ENCODE data around the gene TNRC6A.

TNRC6A gene

GRCh38 chr16:24784121-24784520 is 54.7 kb downstream of the TNRC6A start:
- no peak for DNase-seq (ENCODE audit: low spot score)
- in situ Hi-C loops (cut with MboI; ENCODE audit: low sequenced_read_pairs, unreplicated experiment): no loop called here
- TF ChIP-seq CTCF (IDR thresholded peaks at IDR 0.05; ENCODE audit: borderline replicate concordance, control extremely low read depth, extremely low read depth, insufficient read depth, missing control alignments): no peak

GRCh38 chr16:24789881-24790280 is 60.4 kb downstream of the TNRC6A start:
- no peak for DNase-seq (ENCODE audit: low spot score)
- in situ Hi-C loops (cut with MboI; ENCODE audit: low sequenced_read_pairs, unreplicated experiment): no loop called here
- no peak for TF ChIP-seq CTCF (IDR thresholded peaks at IDR 0.05; ENCODE audit: borderline replicate concordance, control extremely low read depth, extremely low read depth, insufficient read depth, missing control alignments)

- no peak for DNase-seq (ENCODE audit: low spot score)
- in situ Hi-C loops (cut with MboI; ENCODE audit: low sequenced_read_pairs, unreplicated experiment): no loop called here
Measured at GRCh38 chr16:24800586-24800985, 71.1 kb downstream of the TNRC6A start.

GRCh38 chr16:24801761-24802302 is 72.4 kb downstream of the TNRC6A start:
- no peak for DNase-seq (ENCODE audit: low spot score)
- no peak for TF ChIP-seq CTCF (IDR thresholded peaks at IDR 0.05; ENCODE audit: borderline replicate concordance, control extremely low read depth, extremely low read depth, insufficient read depth, missing control alignments)
- in situ Hi-C loops (cut with MboI; ENCODE audit: low sequenced_read_pairs, unreplicated experiment): no loop called here

More at GRCh38 chr16:24800586-24800985, 71.1 kb downstream of the TNRC6A start:
- TF ChIP-seq CTCF (IDR thresholded peaks at IDR 0.05; ENCODE audit: borderline replicate concordance, control extremely low read depth, extremely low read depth, insufficient read depth, missing control alignments): no peak

- TF ChIP-seq CTCF (IDR thresholded peaks at IDR 0.05; ENCODE audit: borderline replicate concordance, control extremely low read depth, extremely low read depth, insufficient read depth, missing control alignments): no peak
- DNase-seq (ENCODE audit: low spot score): no peak
- in situ Hi-C loops (cut with MboI; ENCODE audit: low sequenced_read_pairs, unreplicated experiment): no loop called here
Measured at GRCh38 chr16:24805484-24805883, 76.0 kb downstream of the TNRC6A start.

GRCh38 chr16:24807301-24807700 is 77.8 kb downstream of the TNRC6A start:
- in situ Hi-C loops (cut with MboI; ENCODE audit: low sequenced_read_pairs, unreplicated experiment): no loop called here
- TF ChIP-seq CTCF (IDR thresholded peaks at IDR 0.05; ENCODE audit: borderline replicate concordance, control extremely low read depth, extremely low read depth, insufficient read depth, missing control alignments): no peak
- DNase-seq (ENCODE audit: low spot score): no peak
